Activated CD4-positive, alpha-beta memory T cell treated with anti-CD3 and anti-CD28 coated beads for 36 hours (primary cell): ENCODE results near the gene STOM. TPM values are rescaled to one million over a fixed set of nuclear protein-coding genes. Genes with fewer than 3 reads are reported as not detected.

Experiments
- CTCF ChIA-PET: fragments of 350-600 bp; sonication (Branson Sonifier 250); formaldehyde crosslinking; loops from one replicate; lab custom pipeline; 2021; ENCODE audit warnings: antibody characterized with exemption, inconsistent platforms; lab: Charles Lee
- POLR2A ChIA-PET: fragments of 350-600 bp; sonication (Branson Sonifier 250); formaldehyde crosslinking; loops from one replicate; lab custom pipeline; 2021; ENCODE audit warnings: antibody characterized with exemption; lab: Charles Lee
- DNase-seq: peaks from one replicate; pipeline ENCODE4 v3.0.0-alpha.2; 2020
- H3K27ac Mint-ChIP-seq: one replicate; pipeline ENCODE4 v1.8.0; 2021; ENCODE audit warnings: mixed read lengths
- H3K27me3 Mint-ChIP-seq: one replicate; pipeline ENCODE4 v1.8.0; 2021; ENCODE audit warnings: mixed read lengths
- H3K36me3 Mint-ChIP-seq: one replicate; pipeline ENCODE4 v1.8.0; 2021; ENCODE audit warnings: mixed read lengths
- H3K4me1 Mint-ChIP-seq: one replicate; pipeline ENCODE4 v1.8.0; 2021; ENCODE audit warnings: low read depth, mixed read lengths
- H3K4me3 Mint-ChIP-seq: one replicate; pipeline ENCODE4 v1.8.0; 2021; ENCODE audit warnings: mild to moderate bottlenecking, mixed read lengths
- H3K9me3 Mint-ChIP-seq: one replicate; pipeline ENCODE4 v1.8.0; 2021; ENCODE audit warnings: mixed read lengths
- intact Hi-C: fragments of 100-400 bp; cut with micrococcal nuclease; formaldehyde crosslinking; loops from one replicate; pipeline ENCODE4 v1.15.1; 2023
- total RNA-seq, 2 experiments: library from RNA; stranded (reverse); gene quantifications; one replicate each; pipeline ENCODE4 v1.2.3, GENCODE V29; 2021

The STOM gene
- total RNA-seq, 2 experiments from 2014 or later: 49.8 to 51.9 TPM

- DNase-seq: no peak
- H3K27ac Mint-ChIP-seq: no peak overlapping the region
- peaks cover under 1% of the 10 kb centered on the region for H3K4me1 Mint-ChIP-seq
- POLR2A ChIA-PET: no interaction called here
- H3K27me3 Mint-ChIP-seq: peaks cover 4% of the 10 kb centered on the region
- H3K9me3 Mint-ChIP-seq: no peaks in the 10 kb centered on the region
- no peak overlapping the region for H3K4me3 Mint-ChIP-seq
- intact Hi-C loops: no loop called here
- H3K36me3 Mint-ChIP-seq: no peaks in the 10 kb centered on the region
- CTCF ChIA-PET: interaction anchor here (0.6 to 3.2 kb wide), 4 partner anchors 11 to 95 kb away, joined by 3 to 18 read pairs (median 3); no protein-coding TSS in a partner anchor
Measured at GRCh38 chr9:121305269-121305994, 64.6 kb downstream of the STOM start.

GRCh38 chr9:121304707-121305106 is 65.3 kb downstream of the STOM start:
- ChIA-PET CTCF (interaction anchor here (1.2 kb wide), 1 partner anchor 24 kb away, joined by 3 read pairs; no protein-coding TSS in a partner anchor), POLR2A (no interaction called here)
- intact Hi-C loops: no loop called here
- no peaks in the 10 kb centered on the region for H3K9me3 Mint-ChIP-seq
- no peak for DNase-seq
- H3K27me3 Mint-ChIP-seq: peaks cover 10% of the 10 kb centered on the region
- no peaks in the 10 kb centered on the region for H3K36me3 Mint-ChIP-seq
- H3K27ac Mint-ChIP-seq: no peak overlapping the region
- H3K4me1 Mint-ChIP-seq: peaks cover 6% of the 10 kb centered on the region
- H3K4me3 Mint-ChIP-seq: no peak overlapping the region

GRCh38 chr9:121303456-121304451 is 66.3 kb downstream of the STOM start:
- intact Hi-C loops: no loop called here
- Mint-ChIP-seq H3K36me3 (no peaks in the 10 kb centered on the region), H3K4me1 (peaks cover 12% of the 10 kb centered on the region), H3K9me3 (no peaks in the 10 kb centered on the region), H3K4me3 (no peak overlapping the region), H3K27me3 (peaks cover 15% of the 10 kb centered on the region), H3K27ac (no peak overlapping the region)
- ChIA-PET CTCF (interaction anchor here (1.0 kb wide), 1 partner anchor 96 kb away, joined by 4 read pairs; no protein-coding TSS in a partner anchor), POLR2A (no interaction called here)
- DNase-seq: no peak

GRCh38 chr9:121302786-121303185 is 67.3 kb downstream of the STOM start:
- ChIA-PET POLR2A (no interaction called here), CTCF (interaction anchor here (0.6 to 1.0 kb wide), 3 partner anchors 17 to 97 kb away, joined by 3 to 5 read pairs (median 4); no protein-coding TSS in a partner anchor)
- DNase-seq: no peak
- H3K27ac Mint-ChIP-seq: no peak overlapping the region
- intact Hi-C loops: no loop called here
- no peak overlapping the region for H3K4me3 Mint-ChIP-seq
- H3K9me3 Mint-ChIP-seq: no peaks in the 10 kb centered on the region
- peaks cover 18% of the 10 kb centered on the region for H3K27me3 Mint-ChIP-seq
- H3K36me3 Mint-ChIP-seq: no peaks in the 10 kb centered on the region
- peaks cover 13% of the 10 kb centered on the region for H3K4me1 Mint-ChIP-seq

- ChIA-PET POLR2A (no interaction called here), CTCF (interaction anchor here (0.6 to 0.7 kb wide), 2 partner anchors 18 to 24 kb away, joined by 3 to 5 read pairs; no protein-coding TSS in a partner anchor)
- intact Hi-C loops: no loop called here
- peaks cover 18% of the 10 kb centered on the region for H3K27me3 Mint-ChIP-seq
- no peaks in the 10 kb centered on the region for H3K36me3 Mint-ChIP-seq
- no peaks in the 10 kb centered on the region for H3K9me3 Mint-ChIP-seq
- H3K27ac Mint-ChIP-seq: no peak overlapping the region
- no peak for DNase-seq
- H3K4me1 Mint-ChIP-seq: peaks cover 13% of the 10 kb centered on the region
- H3K4me3 Mint-ChIP-seq: no peak overlapping the region
Measured at GRCh38 chr9:121302341-121302740, 67.7 kb downstream of the STOM start.

- POLR2A ChIA-PET: no interaction called here
- CTCF ChIA-PET: interaction anchor here (0.7 kb wide), 1 partner anchor 18 kb away, joined by 5 read pairs; no protein-coding TSS in a partner anchor
- H3K4me3 Mint-ChIP-seq: no peak overlapping the region
Measured at GRCh38 chr9:121301881-121302286, 68.2 kb downstream of the STOM start.

GRCh38 chr9:121300283-121301119 is 69.5 kb downstream of the STOM start:
- ChIA-PET POLR2A (no interaction called here), CTCF (interaction anchor here (0.6 kb wide), 1 partner anchor 730 kb away, joined by 4 read pairs; no protein-coding TSS in a partner anchor)
- H3K36me3 Mint-ChIP-seq: no peaks in the 10 kb centered on the region
- H3K4me1 Mint-ChIP-seq: peaks cover 13% of the 10 kb centered on the region
- no peaks in the 10 kb centered on the region for H3K9me3 Mint-ChIP-seq
- no peak overlapping the region for H3K27ac Mint-ChIP-seq
- DNase-seq: no peak
- intact Hi-C loops: loop anchor here (2.0 kb wide), 1 partner anchor 22 kb away; no protein-coding TSS in a partner anchor
- peaks cover 18% of the 10 kb centered on the region for H3K27me3 Mint-ChIP-seq
- peak overlapping the region; percentile 59 for H3K4me3 Mint-ChIP-seq

More at GRCh38 chr9:121301881-121302286, 68.2 kb downstream of the STOM start:
- Mint-ChIP-seq H3K9me3 (no peaks in the 10 kb centered on the region), H3K27me3 (peaks cover 18% of the 10 kb centered on the region), H3K4me1 (peaks cover 13% of the 10 kb centered on the region), H3K36me3 (no peaks in the 10 kb centered on the region), H3K27ac (no peak overlapping the region)
- no peak for DNase-seq
- intact Hi-C loops: loop anchor here (2.0 kb wide), 1 partner anchor 23 kb away; no protein-coding TSS in a partner anchor

GRCh38 chr9:121299467-121300282 is 70.4 kb downstream of the STOM start:
- POLR2A ChIA-PET: no interaction called here
- peaks cover 18% of the 10 kb centered on the region for H3K27me3 Mint-ChIP-seq

GRCh38 chr9:121298689-121299466 is 71.2 kb downstream of the STOM start:
- intact Hi-C loops: no loop called here
- ChIA-PET POLR2A (no interaction called here), CTCF (interaction anchor here (1.5 to 1.6 kb wide), 2 partner anchors 21 kb away, joined by 4 to 6 read pairs; no protein-coding TSS in a partner anchor)
- Mint-ChIP-seq H3K4me1 (peaks cover 13% of the 10 kb centered on the region), H3K36me3 (no peaks in the 10 kb centered on the region), H3K27ac (no peak overlapping the region), H3K9me3 (no peaks in the 10 kb centered on the region), H3K27me3 (peaks cover 18% of the 10 kb centered on the region), H3K4me3 (peak overlapping the region; percentile 61)
- DNase-seq: no peak

More at GRCh38 chr9:121299467-121300282, 70.4 kb downstream of the STOM start:
- DNase-seq: peak; percentile 24
- Mint-ChIP-seq H3K4me3 (peak overlapping the region; percentile 61), H3K27ac (no peak overlapping the region), H3K36me3 (no peaks in the 10 kb centered on the region), H3K4me1 (peaks cover 13% of the 10 kb centered on the region), H3K9me3 (no peaks in the 10 kb centered on the region)
- CTCF ChIA-PET: interaction anchor here (1.5 to 1.6 kb wide), 2 partner anchors 20 to 22 kb away, joined by 4 to 6 read pairs; no protein-coding TSS in a partner anchor
- intact Hi-C loops: loop anchor here (2.0 kb wide), 1 partner anchor 21 kb away; no protein-coding TSS in a partner anchor
